Endothelial cell of umbilical vein (primary cell): ENCODE results near the gene ZFYVE28. TPM values are rescaled to one million over a fixed set of nuclear protein-coding genes. Genes with fewer than 3 reads are reported as not detected.

Experiments
- BruUV-seq: library from RNA; stranded (reverse); fragments of 400-500 nt; replicated peaks from 2 replicates; lab custom pipeline; 2021; lab: Mats Ljungman, UMichigan
- CTCF ChIA-PET: fragments of 300-600, 350-600 bp; sonication (Branson Sonifier 250); formaldehyde crosslinking; loops from one replicate; lab custom pipeline; 2021; ENCODE audit warnings: antibody characterized with exemption, inconsistent platforms; lab: Charles Lee
- POLR2A ChIA-PET: fragments of 300-600, 350-600 bp; sonication (Branson Sonifier 250); formaldehyde crosslinking; loops from one replicate; lab custom pipeline; 2021; ENCODE audit warnings: antibody characterized with exemption, inconsistent platforms; lab: Charles Lee
- DNase-seq: peaks from one replicate; pipeline ENCODE4 v3.0.0-alpha.2; 2011; ENCODE audit warnings: low read depth, low spot score
- FAIRE-seq: peaks from 2 replicates; lab custom pipeline; 2011; peaks lifted over from hg19 to GRCh38; lab: Jason Lieb, UNC
- H2AFZ ChIP-seq: 2 replicates; pipeline ENCODE4 v1.6.0; 2012; ENCODE audit warnings: low read depth, low read length, control low read depth, inconsistent platforms
- H3K27ac ChIP-seq: 2 replicates; pipeline ENCODE4 v1.5.1; 2011; ENCODE audit warnings: low read depth, mild to moderate bottlenecking, control low read depth, low read length, moderate library complexity; ENCODE audit not compliant: insufficient read depth
- H3K27me3 ChIP-seq, 2 experiments: 2 replicates each; pipeline versions ENCODE4 v1.6.0 to v1.6.1; 2011; ENCODE audit warnings: low read length in 2 of 2, mixed read lengths in 1 of 2; ENCODE audit not compliant: control insufficient read depth in 2 of 2, insufficient read depth in 2 of 2
- H3K36me3 ChIP-seq, 2 experiments: 2 replicates in 1 of 2; 3 replicates in 1 of 2; pipeline ENCODE4 v1.5.1; 2011; ENCODE audit warnings: low read length in 2 of 2, mild to moderate bottlenecking in 1 of 2, moderate library complexity in 1 of 2; ENCODE audit not compliant: control insufficient read depth in 2 of 2, insufficient read depth in 2 of 2; ENCODE audit errors: extremely low read depth in 1 of 2
- H3K4me1 ChIP-seq: 3 replicates; pipeline ENCODE4 v1.5.1; 2011; ENCODE audit warnings: mild to moderate bottlenecking, low read length; ENCODE audit not compliant: control insufficient read depth, insufficient read depth; ENCODE audit errors: extremely low read depth
- H3K4me2 ChIP-seq: 2 replicates; pipeline ENCODE4 v1.6.1; 2011; ENCODE audit warnings: low read length, control low read depth, mixed read lengths; ENCODE audit not compliant: insufficient read depth
- H3K4me3 ChIP-seq, 3 experiments: fragments of 200-600 bp in 1 of 3; sonication (generic), shearing (Covaris generic) in 1 of 3; replicated peaks in 1 of 3; 2 replicates each; pipeline ENCODE4 v1.5.1; 2011 to 2016; ENCODE audit warnings: control low read depth in 3 of 3, low read length in 3 of 3, mild to moderate bottlenecking in 2 of 3, inconsistent platforms in 1 of 3, low read depth in 1 of 3, moderate library complexity in 1 of 3; ENCODE audit not compliant: insufficient read depth in 1 of 3
- H3K79me2 ChIP-seq: 2 replicates; pipeline ENCODE4 v1.6.0; 2012; ENCODE audit warnings: low read length, inconsistent platforms; ENCODE audit not compliant: control insufficient read depth, insufficient read depth
- H3K9ac ChIP-seq: replicated peaks from 2 replicates; pipeline ENCODE3; 2011; ENCODE audit warnings: low read length, control low read depth; ENCODE audit not compliant: insufficient read depth; ENCODE audit errors: extremely low read depth
- H3K9me1 ChIP-seq: replicated peaks from 3 replicates; pipeline ENCODE4 v1.6.0; 2011; ENCODE audit warnings: mild to moderate bottlenecking, low read length; ENCODE audit not compliant: control insufficient read depth, insufficient read depth; ENCODE audit errors: extremely low read depth
- H3K9me3 ChIP-seq: replicated peaks from 2 replicates; pipeline ENCODE4 v1.5.1; 2012; ENCODE audit warnings: low read length, inconsistent platforms; ENCODE audit not compliant: control insufficient read depth, insufficient read depth
- H4K20me1 ChIP-seq: replicated peaks from 2 replicates; pipeline ENCODE3; 2011; ENCODE audit warnings: mild to moderate bottlenecking, low read length; ENCODE audit not compliant: control insufficient read depth, insufficient read depth; ENCODE audit errors: extremely low read depth
- FOS ChIP-seq: IDR thresholded peaks from 2 replicates; pipeline ENCODE4 v1.6.1; 2011; ENCODE audit warnings: mild to moderate bottlenecking, low read length, moderate library complexity, borderline replicate concordance; ENCODE audit not compliant: insufficient read depth
- JUN ChIP-seq: IDR thresholded peaks from 2 replicates; pipeline ENCODE4 v1.6.1; 2011; ENCODE audit warnings: borderline replicate concordance, low read depth; ENCODE audit not compliant: insufficient read length, insufficient read depth
- MYC ChIP-seq: IDR thresholded peaks from one replicate; pipeline ENCODE4 v1.6.1; 2011; ENCODE audit warnings: mild to moderate bottlenecking, low read depth, low read length
- POLR2A ChIP-seq: IDR thresholded peaks from 2 replicates; pipeline ENCODE4 v1.6.1; 2012; ENCODE audit warnings: low read depth, mild to moderate bottlenecking, control low read depth, low read length
- POLR2AphosphoS5 ChIP-seq: IDR thresholded peaks from 2 replicates; pipeline ENCODE4 v1.6.1; 2012; ENCODE audit warnings: low read depth, mild to moderate bottlenecking, control low read depth, low read length, moderate library complexity; ENCODE audit not compliant: insufficient read depth
- dilution Hi-C: fragments of 300-500 bp; cut with MboI; formaldehyde crosslinking; loops from one replicate; pipeline ENCODE4 v1.15.0; 2019; ENCODE audit warnings: low sequenced_read_pairs; ENCODE audit not compliant: extremely low pct_ligation_motif_present
- intact Hi-C: fragments of 100-400 bp; cut with micrococcal nuclease; formaldehyde crosslinking; loops from one replicate; pipeline ENCODE4 v1.10.0; 2022
- polyA plus RNA-seq, 4 experiments: library from polyadenylated mRNA; depleted of rRNA in 3 of 4; stranded (reverse) in 3 of 4; unstranded in 1 of 4; fragments of >200 nt; gene quantifications; 2 replicates each; pipeline versions ENCODE4 v1.2.1 to v1.2.3, GENCODE V29; 2011 to 2012; ENCODE audit warnings: missing spikeins in 1 of 4
- total RNA-seq: library from RNA; stranded (reverse); gene quantifications from 2 replicates; pipeline ENCODE4 v1.2.3, GENCODE V29; 2021
- TF ChIP-seq, protein P1 (sequence below), 2 donors: IDR thresholded peaks; 1 replicate in 1 of 2; 2 replicates in 1 of 2; pipeline ENCODE4 v1.5.1; 2011; ENCODE audit warnings: low read length in 2 of 2, mild to moderate bottlenecking in 2 of 2, moderate library complexity in 2 of 2, control low read depth in 1 of 2, inconsistent platforms in 1 of 2, low read depth in 1 of 2; ENCODE audit not compliant: insufficient read depth in 1 of 2; ENCODE audit errors: extremely low read depth in 1 of 2
- TF ChIP-seq, protein P2 (sequence below): IDR thresholded peaks from 2 replicates; pipeline ENCODE4 v1.6.1; 2011; ENCODE audit not compliant: insufficient read depth, insufficient read length

The ZFYVE28 gene
- total and polyA plus RNA-seq, 2 donors (not counting 3 experiments of a cell fraction or from before 2014, with no cell fraction given), result 5.8 to 7.1 TPM

DNA sequence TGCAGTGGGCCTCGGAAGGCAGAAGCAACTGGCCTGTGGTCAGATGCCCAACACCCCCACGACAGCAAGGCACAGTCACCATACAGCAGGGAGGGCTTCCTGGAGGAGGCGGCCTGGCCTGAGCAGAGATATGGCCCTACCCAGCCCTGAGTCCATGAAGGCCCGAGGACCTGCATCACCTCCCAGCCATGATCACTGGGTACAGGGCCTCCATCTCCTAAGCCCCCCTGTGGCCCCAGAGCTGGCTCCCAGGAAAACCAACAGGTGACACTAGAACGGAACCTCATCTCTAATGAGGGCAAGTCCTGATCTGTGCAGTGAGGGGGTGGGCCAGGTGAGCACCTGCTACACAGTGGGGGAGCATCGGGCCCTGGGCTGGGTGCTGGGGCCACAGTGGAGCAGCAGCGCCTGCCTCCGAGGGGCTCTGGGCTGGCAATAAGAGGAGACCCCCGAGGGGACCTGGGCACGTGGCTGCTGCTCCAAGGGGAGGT, 130.3 kb downstream of the ZFYVE28 start:
- no peak for TF ChIP-seq MYC
- TF ChIP-seq POLR2A, result no peak
- TF ChIP-seq JUN, result no peak
- TF ChIP-seq, protein P1, sequence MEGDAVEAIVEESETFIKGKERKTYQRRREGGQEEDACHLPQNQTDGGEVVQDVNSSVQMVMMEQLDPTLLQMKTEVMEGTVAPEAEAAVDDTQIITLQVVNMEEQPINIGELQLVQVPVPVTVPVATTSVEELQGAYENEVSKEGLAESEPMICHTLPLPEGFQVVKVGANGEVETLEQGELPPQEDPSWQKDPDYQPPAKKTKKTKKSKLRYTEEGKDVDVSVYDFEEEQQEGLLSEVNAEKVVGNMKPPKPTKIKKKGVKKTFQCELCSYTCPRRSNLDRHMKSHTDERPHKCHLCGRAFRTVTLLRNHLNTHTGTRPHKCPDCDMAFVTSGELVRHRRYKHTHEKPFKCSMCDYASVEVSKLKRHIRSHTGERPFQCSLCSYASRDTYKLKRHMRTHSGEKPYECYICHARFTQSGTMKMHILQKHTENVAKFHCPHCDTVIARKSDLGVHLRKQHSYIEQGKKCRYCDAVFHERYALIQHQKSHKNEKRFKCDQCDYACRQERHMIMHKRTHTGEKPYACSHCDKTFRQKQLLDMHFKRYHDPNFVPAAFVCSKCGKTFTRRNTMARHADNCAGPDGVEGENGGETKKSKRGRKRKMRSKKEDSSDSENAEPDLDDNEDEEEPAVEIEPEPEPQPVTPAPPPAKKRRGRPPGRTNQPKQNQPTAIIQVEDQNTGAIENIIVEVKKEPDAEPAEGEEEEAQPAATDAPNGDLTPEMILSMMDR (IDR thresholded peaks at IDR 0.05; ENCODE audit: extremely low read depth in 1 of 2, insufficient read depth in 1 of 2, low read depth in 1 of 2, low read length in 2 of 2), result no peak
- TF ChIP-seq, protein P2, sequence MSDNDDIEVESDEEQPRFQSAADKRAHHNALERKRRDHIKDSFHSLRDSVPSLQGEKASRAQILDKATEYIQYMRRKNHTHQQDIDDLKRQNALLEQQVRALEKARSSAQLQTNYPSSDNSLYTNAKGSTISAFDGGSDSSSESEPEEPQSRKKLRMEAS, result no peak
- no peak overlapping the region for H2AFZ ChIP-seq
- ChIA-PET CTCF (no interaction called here), POLR2A (no interaction called here)
- FAIRE-seq (no peak), DNase-seq (no peak)
- no peaks in the 10 kb centered on the region for H3K27me3 ChIP-seq
- no peaks in the 10 kb centered on the region for H3K9me1 ChIP-seq
- H3K9ac ChIP-seq, result no peak overlapping the region
- no TSS peak for BruUV-seq
- H3K4me3 ChIP-seq, result no peak overlapping the region
- H3K9me3 ChIP-seq, result no peaks in the 10 kb centered on the region
- H3K79me2 ChIP-seq, result no peaks in the 10 kb centered on the region
- no peaks in the 10 kb centered on the region for H3K36me3 ChIP-seq
- H3K4me2 ChIP-seq, result no peak overlapping the region
- H3K27ac ChIP-seq, result no peak overlapping the region
- H3K4me1 ChIP-seq, result peaks cover 13% of the 10 kb centered on the region
- dilution Hi-C loops (no loop called here), intact Hi-C loops (no loop called here)
- no peaks in the 10 kb centered on the region for H4K20me1 ChIP-seq

GRCh38 chr4:2287594-2287915, 130.9 kb downstream of the ZFYVE28 start:
- no peaks in the 10 kb centered on the region for H3K79me2 ChIP-seq
- no peak for DNase-seq
- dilution Hi-C loops, result no loop called here
- no peak overlapping the region for H3K4me3 ChIP-seq
- H3K9ac ChIP-seq, result no peak overlapping the region
- intact Hi-C loops, result no loop called here
- no peak for FAIRE-seq
- no peaks in the 10 kb centered on the region for H3K9me1 ChIP-seq
- H3K27ac ChIP-seq, result no peak overlapping the region
- H3K4me2 ChIP-seq, result no peak overlapping the region
- no TSS peak for BruUV-seq
- no peaks in the 10 kb centered on the region for H3K9me3 ChIP-seq
- TF ChIP-seq MYC (no peak), POLR2AphosphoS5 (no peak), FOS (no peak)
- ChIA-PET POLR2A (no interaction called here), CTCF (no interaction called here)
- H4K20me1 ChIP-seq, result no peaks in the 10 kb centered on the region
- peaks cover 13% of the 10 kb centered on the region for H3K4me1 ChIP-seq
- H2AFZ ChIP-seq, result no peak overlapping the region
- no peaks in the 10 kb centered on the region for H3K36me3 ChIP-seq
- no peaks in the 10 kb centered on the region for H3K27me3 ChIP-seq
